Chondrocyte (in vitro differentiated cells): ENCODE data around the gene PSMA7. TPM values are rescaled to one million over a fixed set of nuclear protein-coding genes. Genes with fewer than 3 reads are reported as not detected.
A peak's percentile ranks its signal among the peaks of the same experiment; 100 is the strongest.

Source experiments
- DNase-seq: peaks from one replicate; pipeline ENCODE4 v3.0.0; 2021; ENCODE audit warnings: mixed read lengths, low spot score
- H3K27ac Mint-ChIP-seq: one replicate; pipeline ENCODE4 v1.8.0; 2021; ENCODE audit warnings: mild to moderate bottlenecking, moderate library complexity, mixed read lengths; ENCODE audit not compliant: unreplicated experiment
- H3K27me3 Mint-ChIP-seq: 2 replicates; pipeline ENCODE4 v1.8.0; 2021; ENCODE audit warnings: low read depth, mixed read lengths
- H3K36me3 Mint-ChIP-seq: 2 replicates; pipeline ENCODE4 v1.8.0; 2021; ENCODE audit warnings: low read depth, mixed read lengths
- H3K4me1 Mint-ChIP-seq: 2 replicates; pipeline ENCODE4 v1.8.0; 2021; ENCODE audit warnings: low read depth, mild to moderate bottlenecking, mixed read lengths
- H3K4me3 Mint-ChIP-seq: one replicate; pipeline ENCODE4 v1.8.0; 2021; ENCODE audit warnings: mild to moderate bottlenecking, moderate library complexity, mixed read lengths; ENCODE audit not compliant: unreplicated experiment
- H3K9me3 Mint-ChIP-seq: 2 replicates; pipeline ENCODE4 v1.8.0; 2021; ENCODE audit warnings: low read depth, mixed read lengths
- total RNA-seq: library from RNA; stranded (reverse); gene quantifications from 3 replicates; pipeline ENCODE4 v1.2.1, GENCODE V29; 2021
- TF ChIP-seq, protein P1 (sequence below): fragments of 200-600 bp; sonication (generic); IDR thresholded peaks from 2 replicates; pipeline ENCODE4 v1.5.0; 2021; ENCODE audit warnings: antibody characterized with exemption, mild to moderate bottlenecking, moderate library complexity

Gene PSMA7
- total RNA-seq, 1 donor from 2014 or later: 226 TPM

GRCh38 chr20:62181808-62182207, 38.6 kb upstream of the PSMA7 start:
- H3K27me3 Mint-ChIP-seq: no peaks in the 10 kb centered on the region
- no peak for DNase-seq
- TF ChIP-seq, protein P1, sequence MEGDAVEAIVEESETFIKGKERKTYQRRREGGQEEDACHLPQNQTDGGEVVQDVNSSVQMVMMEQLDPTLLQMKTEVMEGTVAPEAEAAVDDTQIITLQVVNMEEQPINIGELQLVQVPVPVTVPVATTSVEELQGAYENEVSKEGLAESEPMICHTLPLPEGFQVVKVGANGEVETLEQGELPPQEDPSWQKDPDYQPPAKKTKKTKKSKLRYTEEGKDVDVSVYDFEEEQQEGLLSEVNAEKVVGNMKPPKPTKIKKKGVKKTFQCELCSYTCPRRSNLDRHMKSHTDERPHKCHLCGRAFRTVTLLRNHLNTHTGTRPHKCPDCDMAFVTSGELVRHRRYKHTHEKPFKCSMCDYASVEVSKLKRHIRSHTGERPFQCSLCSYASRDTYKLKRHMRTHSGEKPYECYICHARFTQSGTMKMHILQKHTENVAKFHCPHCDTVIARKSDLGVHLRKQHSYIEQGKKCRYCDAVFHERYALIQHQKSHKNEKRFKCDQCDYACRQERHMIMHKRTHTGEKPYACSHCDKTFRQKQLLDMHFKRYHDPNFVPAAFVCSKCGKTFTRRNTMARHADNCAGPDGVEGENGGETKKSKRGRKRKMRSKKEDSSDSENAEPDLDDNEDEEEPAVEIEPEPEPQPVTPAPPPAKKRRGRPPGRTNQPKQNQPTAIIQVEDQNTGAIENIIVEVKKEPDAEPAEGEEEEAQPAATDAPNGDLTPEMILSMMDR: no peak

GRCh38 chr20:62179162-62179504, 35.9 kb upstream of the PSMA7 start:
- H3K9me3 Mint-ChIP-seq: no peaks in the 10 kb centered on the region
- peaks cover 7% of the 10 kb centered on the region for H3K36me3 Mint-ChIP-seq
- no peak overlapping the region for H3K27ac Mint-ChIP-seq
- TF ChIP-seq, protein P1: no peak
- H3K4me3 Mint-ChIP-seq: no peak overlapping the region
- DNase-seq: peak; percentile 27
- H3K27me3 Mint-ChIP-seq: no peaks in the 10 kb centered on the region
- peaks cover 18% of the 10 kb centered on the region for H3K4me1 Mint-ChIP-seq

More at GRCh38 chr20:62181808-62182207, 38.6 kb upstream of the PSMA7 start:
- Mint-ChIP-seq H3K4me3 (peak overlapping the region; percentile 86), H3K36me3 (no peaks in the 10 kb centered on the region), H3K27ac (peak overlapping the region; percentile 91), H3K9me3 (no peaks in the 10 kb centered on the region), H3K4me1 (peaks cover 35% of the 10 kb centered on the region)

DNA sequence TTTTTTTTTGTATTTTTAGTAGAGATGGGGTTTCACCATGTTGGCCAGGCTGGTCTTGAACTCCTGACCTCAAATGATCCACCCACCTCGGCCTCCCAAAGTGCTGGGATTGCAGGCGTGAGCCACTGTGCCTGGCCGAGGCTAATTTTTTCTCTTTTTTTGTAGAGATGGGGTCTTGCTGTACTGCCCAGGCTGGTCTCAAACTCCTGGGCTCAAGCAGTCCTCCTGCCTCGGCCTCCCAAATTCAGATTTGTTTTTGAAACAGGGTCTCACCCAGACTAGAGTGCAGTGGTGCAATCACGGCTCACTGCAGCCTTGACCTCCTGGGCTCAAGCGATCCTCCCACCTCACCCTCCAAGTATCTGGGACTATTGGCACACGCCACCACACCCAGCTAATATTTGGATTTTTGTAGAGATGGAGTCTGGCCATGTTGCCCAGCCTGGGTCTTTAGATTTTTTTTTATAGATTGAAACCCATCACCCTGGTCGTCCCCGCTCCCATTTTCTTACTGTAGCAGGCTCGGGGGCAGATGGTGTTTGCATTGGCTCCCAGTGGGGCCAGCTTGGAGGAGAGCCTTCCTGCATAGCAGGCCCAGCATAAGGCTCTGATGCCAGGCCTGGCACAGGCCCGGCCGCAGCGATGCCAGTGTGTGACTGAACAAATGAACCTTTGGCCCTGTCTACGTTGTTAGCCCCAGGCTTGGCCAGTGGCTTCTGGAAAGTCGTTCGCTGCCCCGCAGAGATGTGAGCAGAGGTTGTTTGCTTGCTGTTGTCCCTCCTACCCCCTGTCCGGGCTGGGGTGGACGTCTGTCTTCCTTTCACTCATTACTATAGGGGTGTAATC, 35.3 kb upstream of the PSMA7 start:
- H3K4me1 Mint-ChIP-seq: peaks cover 12% of the 10 kb centered on the region
- H3K4me3 Mint-ChIP-seq: no peak overlapping the region
- H3K9me3 Mint-ChIP-seq: no peaks in the 10 kb centered on the region
- H3K27me3 Mint-ChIP-seq: no peaks in the 10 kb centered on the region
- H3K36me3 Mint-ChIP-seq: peaks cover 9% of the 10 kb centered on the region
- TF ChIP-seq, protein P1: no peak
- H3K27ac Mint-ChIP-seq: no peak overlapping the region
- peak; percentile 79 for DNase-seq

DNA sequence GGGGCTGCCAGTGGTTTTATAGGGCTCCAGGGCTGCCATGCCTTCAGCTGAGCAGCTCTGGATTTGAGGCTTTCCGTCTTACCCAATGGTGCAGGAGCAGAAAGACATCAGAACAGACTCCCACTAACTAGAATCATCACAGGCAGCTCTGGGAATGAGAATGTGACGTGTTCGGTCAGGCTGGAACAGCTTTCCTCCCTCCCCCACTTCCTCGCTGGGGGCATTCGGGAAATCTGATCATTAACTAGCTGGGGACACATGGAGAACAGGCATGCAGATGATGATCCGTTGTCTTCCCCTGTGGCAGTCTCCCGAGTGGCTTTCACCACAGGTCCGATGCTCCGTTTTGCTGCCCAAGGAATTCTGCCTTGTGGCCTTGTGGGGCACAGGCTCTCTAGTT, 34.1 kb upstream of the PSMA7 start:
- Mint-ChIP-seq H3K4me3 (no peak overlapping the region), H3K27me3 (no peaks in the 10 kb centered on the region), H3K27ac (no peak overlapping the region), H3K36me3 (peaks cover 9% of the 10 kb centered on the region), H3K4me1 (peaks cover 8% of the 10 kb centered on the region), H3K9me3 (no peaks in the 10 kb centered on the region)
- TF ChIP-seq, protein P1: no peak
- peak; percentile 15 for DNase-seq

- Mint-ChIP-seq H3K27ac (no peak overlapping the region), H3K36me3 (peaks cover 9% of the 10 kb centered on the region)
- TF ChIP-seq, protein P1: no peak
Observed at GRCh38 chr20:62176866-62177265, 33.7 kb upstream of the PSMA7 start.

More at GRCh38 chr20:62176866-62177265, 33.7 kb upstream of the PSMA7 start:
- Mint-ChIP-seq H3K4me1 (peaks cover 3% of the 10 kb centered on the region), H3K9me3 (no peaks in the 10 kb centered on the region), H3K27me3 (no peaks in the 10 kb centered on the region), H3K4me3 (no peak overlapping the region)
- DNase-seq: peak; percentile 44
